SU-DHL-6 (cell line): ENCODE measurements around the gene METTL6.

Source experiments
- H2AFZ ChIP-seq: fragments of 200-600 bp; sonication (generic); 2 replicates; pipeline ENCODE4 v1.6.1; 2014; ENCODE audit warnings: low read depth, mild to moderate bottlenecking, moderate library complexity, mixed read lengths, antibody characterized with exemption, low read length; ENCODE audit not compliant: severe bottlenecking
- H3F3A ChIP-seq: fragments of 200-600 bp; shearing (Covaris generic); 2 replicates; pipeline ENCODE4 v1.6.0; 2016; ENCODE audit warnings: antibody characterized with exemption, mild to moderate bottlenecking; ENCODE audit not compliant: insufficient read depth
- H3K27ac ChIP-seq: fragments of 200-600 bp; sonication (generic); 2 replicates; pipeline ENCODE4 v1.5.1; 2016; ENCODE audit warnings: low read depth, mild to moderate bottlenecking, low read length, moderate library complexity, mixed read lengths
- H3K27me3 ChIP-seq: fragments of 200-600 bp; sonication (generic), shearing (Covaris generic); 2 replicates; pipeline ENCODE4 v1.6.0; 2014; ENCODE audit warnings: mild to moderate bottlenecking, low read length
- H3K36me3 ChIP-seq: fragments of 200-600 bp; sonication (generic); 2 replicates; pipeline ENCODE4 v1.6.1; 2014; ENCODE audit warnings: mild to moderate bottlenecking, low read length, mixed read lengths
- H3K4me2 ChIP-seq: fragments of 300-600, 200-600 bp; shearing (Covaris generic), sonication (generic); 2 replicates; pipeline ENCODE4 v1.6.0; 2014; ENCODE audit warnings: low read length, low read depth, mild to moderate bottlenecking; ENCODE audit not compliant: poor library complexity, severe bottlenecking
- H3K4me3 ChIP-seq: fragments of 200-600 bp; sonication (generic); 2 replicates; pipeline ENCODE4 v1.5.1; 2014; ENCODE audit warnings: antibody characterized with exemption, low read length, mild to moderate bottlenecking, mixed read lengths; ENCODE audit not compliant: insufficient read depth, poor library complexity, severe bottlenecking
- H3K79me2 ChIP-seq: fragments of 200-600 bp; sonication (generic); 2 replicates; pipeline ENCODE4 v1.6.1; 2014; ENCODE audit warnings: mild to moderate bottlenecking, low read length, moderate library complexity; ENCODE audit not compliant: insufficient read depth
- H3K9ac ChIP-seq: fragments of 200-600 bp; sonication (generic); 2 replicates; pipeline ENCODE4 v1.7.0; 2014; ENCODE audit warnings: mild to moderate bottlenecking, low read length
- H3K9me2 ChIP-seq: fragments of 200-600 bp; sonication (generic); replicated peaks from 2 replicates; pipeline ENCODE4 v1.6.1; 2014; ENCODE audit warnings: low read length; ENCODE audit not compliant: insufficient read depth
- H3K9me3 ChIP-seq: fragments of 200-600 bp; sonication (generic); 2 replicates; pipeline ENCODE4 v1.6.1; 2014; ENCODE audit warnings: low read length, mixed read lengths; ENCODE audit not compliant: insufficient read depth
- H4K20me1 ChIP-seq: fragments of 200-600 bp; sonication (generic); 2 replicates; pipeline ENCODE4 v1.6.1; 2014; ENCODE audit warnings: low read depth, mild to moderate bottlenecking, antibody characterized with exemption, low read length, moderate library complexity, mixed read lengths
- EZH2phosphoT487 ChIP-seq: fragments of 200-600 bp; sonication (generic), shearing (Covaris generic); conservative IDR thresholded peaks from 2 replicates; pipeline ENCODE4 v1.6.1; 2018; ENCODE audit warnings: mild to moderate bottlenecking, antibody characterized with exemption, low read length, moderate library complexity, mixed read lengths
- TF ChIP-seq, protein P1 (sequence below): fragments of 200-600 bp; sonication (generic); IDR thresholded peaks from one replicate; pipeline ENCODE4 v1.5.1; 2017; ENCODE audit warnings: antibody characterized with exemption, mild to moderate bottlenecking, low read length, moderate library complexity; ENCODE audit not compliant: insufficient read depth, poor library complexity, severe bottlenecking

METTL6 gene

DNA sequence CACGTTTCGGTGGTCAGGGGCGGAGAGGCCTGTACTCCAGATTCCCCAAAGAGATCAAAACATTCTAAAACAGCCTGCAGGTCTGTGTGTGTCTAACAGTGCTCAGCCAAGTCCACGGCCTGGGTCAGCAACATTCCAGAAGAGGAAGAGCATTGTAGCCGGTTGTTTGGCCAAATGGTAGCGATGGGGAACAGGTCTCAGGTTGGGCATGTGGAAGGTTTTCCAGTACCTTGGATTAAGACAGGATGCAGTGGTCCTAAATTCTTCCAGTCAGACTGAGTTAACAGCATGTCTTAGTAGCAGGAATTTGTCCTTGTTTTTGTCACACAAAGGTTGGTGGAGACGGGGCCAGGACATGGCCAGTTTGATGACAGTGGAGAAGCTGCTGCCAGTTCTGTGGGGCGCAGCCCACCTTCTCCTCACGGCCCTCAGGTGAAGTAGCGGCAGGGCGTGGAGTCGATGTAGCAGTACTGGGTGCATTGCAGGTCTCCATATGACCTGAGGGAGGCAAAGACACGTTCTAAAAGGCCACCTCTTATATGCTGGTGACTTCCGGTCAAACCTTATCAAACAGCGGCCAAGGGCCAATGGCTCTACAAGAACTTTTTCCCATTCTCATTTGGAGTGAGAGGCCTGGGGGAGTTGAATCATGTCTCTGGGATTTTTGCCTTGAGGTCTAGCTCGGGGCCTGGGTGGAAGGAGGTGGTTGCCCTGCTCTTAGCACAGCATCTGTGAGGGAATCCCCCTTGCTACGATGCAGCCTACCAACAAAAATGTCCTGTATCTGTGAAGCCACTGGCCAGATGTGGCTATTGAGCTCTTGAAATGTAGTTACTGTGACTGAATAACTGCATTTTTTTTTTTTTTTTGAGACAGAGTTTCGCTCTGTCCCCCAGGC lies 24.1 kb upstream of the METTL6 start:
- H3K9ac ChIP-seq = no peak overlapping the region
- H4K20me1 ChIP-seq = no peaks in the 10 kb centered on the region
- H3K36me3 ChIP-seq = no peaks in the 10 kb centered on the region
- H3K4me3 ChIP-seq = no peak overlapping the region
- TF ChIP-seq, protein P1, sequence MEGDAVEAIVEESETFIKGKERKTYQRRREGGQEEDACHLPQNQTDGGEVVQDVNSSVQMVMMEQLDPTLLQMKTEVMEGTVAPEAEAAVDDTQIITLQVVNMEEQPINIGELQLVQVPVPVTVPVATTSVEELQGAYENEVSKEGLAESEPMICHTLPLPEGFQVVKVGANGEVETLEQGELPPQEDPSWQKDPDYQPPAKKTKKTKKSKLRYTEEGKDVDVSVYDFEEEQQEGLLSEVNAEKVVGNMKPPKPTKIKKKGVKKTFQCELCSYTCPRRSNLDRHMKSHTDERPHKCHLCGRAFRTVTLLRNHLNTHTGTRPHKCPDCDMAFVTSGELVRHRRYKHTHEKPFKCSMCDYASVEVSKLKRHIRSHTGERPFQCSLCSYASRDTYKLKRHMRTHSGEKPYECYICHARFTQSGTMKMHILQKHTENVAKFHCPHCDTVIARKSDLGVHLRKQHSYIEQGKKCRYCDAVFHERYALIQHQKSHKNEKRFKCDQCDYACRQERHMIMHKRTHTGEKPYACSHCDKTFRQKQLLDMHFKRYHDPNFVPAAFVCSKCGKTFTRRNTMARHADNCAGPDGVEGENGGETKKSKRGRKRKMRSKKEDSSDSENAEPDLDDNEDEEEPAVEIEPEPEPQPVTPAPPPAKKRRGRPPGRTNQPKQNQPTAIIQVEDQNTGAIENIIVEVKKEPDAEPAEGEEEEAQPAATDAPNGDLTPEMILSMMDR = no peak
- TF ChIP-seq EZH2phosphoT487 = no peak
- no peak overlapping the region for H3K4me2 ChIP-seq
- no peaks in the 10 kb centered on the region for H3K9me3 ChIP-seq
- no peak overlapping the region for H3K27ac ChIP-seq
- no peaks in the 10 kb centered on the region for H3K79me2 ChIP-seq
- H3K9me2 ChIP-seq = no peaks in the 10 kb centered on the region
- H3K27me3 ChIP-seq = no peaks in the 10 kb centered on the region
- H3F3A ChIP-seq = no peaks in the 10 kb centered on the region
- no peak overlapping the region for H2AFZ ChIP-seq

DNA sequence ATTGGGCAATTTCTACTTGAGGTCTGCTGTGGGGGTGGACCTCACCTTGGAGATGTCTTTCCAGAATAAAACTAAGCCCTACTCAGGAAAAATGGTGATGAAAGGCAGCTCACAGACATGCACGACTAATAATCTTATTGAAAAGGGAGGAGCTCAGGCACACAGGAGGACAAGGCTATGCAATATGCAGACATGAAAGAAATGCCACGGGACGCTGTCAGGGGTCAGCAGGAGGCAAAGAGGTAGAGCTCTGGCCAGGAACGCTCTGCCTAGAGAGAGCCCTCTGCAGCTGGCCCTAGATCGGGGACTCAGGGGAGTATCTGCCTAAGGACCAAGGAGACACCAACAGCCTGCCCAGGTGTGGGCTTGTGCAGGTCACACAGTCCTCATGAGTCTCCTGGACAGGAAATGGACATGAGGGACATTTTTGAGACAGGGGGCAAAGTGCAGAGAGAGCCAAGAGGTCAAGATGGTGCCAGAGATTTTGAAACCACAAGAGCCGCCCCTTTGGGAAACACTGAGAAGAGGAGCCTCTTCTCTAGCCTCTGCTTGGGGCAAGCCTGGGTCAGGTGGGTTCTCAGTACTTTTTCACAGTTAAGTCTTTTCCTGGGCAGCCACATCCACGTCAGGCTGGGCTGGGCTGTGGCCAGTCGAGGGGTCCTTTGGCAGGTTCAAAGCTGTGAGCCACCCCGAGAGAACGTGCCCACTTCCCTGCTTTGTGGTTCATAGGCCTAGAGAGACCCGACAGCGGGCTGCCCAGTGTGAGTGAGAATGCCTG lies 23.3 kb upstream of the METTL6 start:
- Histone ChIP-seq H3K4me2 (no peak overlapping the region), H3K9ac (no peak overlapping the region), H3K79me2 (no peaks in the 10 kb centered on the region), H4K20me1 (no peaks in the 10 kb centered on the region), H3K4me3 (no peak overlapping the region), H3K27ac (no peak overlapping the region), H2AFZ (no peak overlapping the region), H3K36me3 (no peaks in the 10 kb centered on the region), H3F3A (no peaks in the 10 kb centered on the region), H3K27me3 (no peaks in the 10 kb centered on the region), H3K9me3 (no peaks in the 10 kb centered on the region), H3K9me2 (no peaks in the 10 kb centered on the region)
- TF ChIP-seq EZH2phosphoT487 = no peak
- TF ChIP-seq, protein P1 = no peak

DNA sequence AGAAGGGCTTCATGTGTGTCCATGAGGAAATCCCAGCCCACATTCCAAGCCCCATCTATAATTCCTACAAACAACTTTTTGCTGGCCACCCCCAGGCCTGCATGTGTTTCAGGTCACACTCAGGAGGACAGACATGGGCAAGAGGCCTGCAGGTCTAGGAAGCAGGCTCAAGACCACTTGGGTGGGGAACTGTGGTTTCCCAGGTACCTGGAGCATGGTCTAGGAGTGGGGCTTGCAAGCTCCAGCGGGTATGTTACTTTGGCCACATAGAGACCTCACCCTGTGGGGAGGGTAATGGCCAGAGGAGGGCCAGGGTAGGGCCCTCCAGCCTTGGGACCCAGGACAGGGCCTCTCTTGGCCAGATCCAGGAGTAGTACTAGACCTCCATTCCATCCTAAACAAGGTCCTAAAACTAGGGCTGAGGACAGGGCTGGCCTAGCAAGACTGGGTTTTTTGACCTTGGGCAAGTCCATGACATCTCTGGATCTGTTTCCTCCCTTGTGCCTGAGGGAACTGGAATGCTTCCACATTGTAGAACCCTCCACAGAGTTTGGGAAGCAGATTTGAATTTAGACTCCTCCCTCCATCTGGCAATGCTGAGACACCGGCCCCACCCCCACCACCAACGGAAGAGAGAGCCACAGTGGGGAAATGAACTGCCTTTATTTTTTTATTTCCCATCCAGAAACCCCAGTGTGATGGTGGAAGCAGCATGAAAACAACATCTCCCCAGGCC lies 22.3 kb upstream of the METTL6 start:
- no peak for TF ChIP-seq EZH2phosphoT487
- TF ChIP-seq, protein P1 = no peak
- H3K9ac ChIP-seq = no peak overlapping the region
- no peaks in the 10 kb centered on the region for H3K36me3 ChIP-seq
- no peaks in the 10 kb centered on the region for H4K20me1 ChIP-seq
- H3K4me2 ChIP-seq = no peak overlapping the region
- H3K27ac ChIP-seq = no peak overlapping the region
- no peak overlapping the region for H2AFZ ChIP-seq
- H3K9me3 ChIP-seq = no peaks in the 10 kb centered on the region
- no peaks in the 10 kb centered on the region for H3F3A ChIP-seq
- no peaks in the 10 kb centered on the region for H3K9me2 ChIP-seq
- H3K4me3 ChIP-seq = no peak overlapping the region
- no peaks in the 10 kb centered on the region for H3K27me3 ChIP-seq
- H3K79me2 ChIP-seq = no peaks in the 10 kb centered on the region
